ENCODE results near the gene PTPRD. TPM values are rescaled to one million over a fixed set of nuclear protein-coding genes. Genes with fewer than 3 reads are reported as not detected.

Gene PTPRD
- total and polyA plus RNA-seq, 9 of the 15 experiments (the other 6 are each of a cell fraction or from before 2014, with no cell fraction given) = 0.11 TPM; not detected in 8

- Histone ChIP-seq H3K9ac (ENCODE audit: insufficient read depth in 1 of 2, low read depth in 2 of 2, low read length in 2 of 2) (no peak overlapping the region), H3K27ac (ENCODE audit: extremely low read depth, low read depth, low read length) (no peak overlapping the region), H3K4me1 (replicated peaks in 1 of 2; ENCODE audit: control insufficient read depth in 2 of 2, insufficient read depth in 2 of 2, low read length in 2 of 2) (no peaks in the 10 kb centered on the region), H3K27me3 (ENCODE audit: control insufficient read depth in 2 of 2, insufficient read depth in 2 of 2, low read length in 2 of 2) (no peaks in the 10 kb centered on the region), H3K9me3 (replicated peaks; ENCODE audit: control insufficient read depth, insufficient read depth, low read depth, low read length) (no peaks in the 10 kb centered on the region), H3K9me1 (ENCODE audit: control insufficient read depth, insufficient read depth, low read length) (no peaks in the 10 kb centered on the region), H3K4me2 (ENCODE audit: insufficient read depth, low read length) (no peak overlapping the region), H3K79me2 (ENCODE audit: control insufficient read depth, insufficient read depth, low read length) (no peaks in the 10 kb centered on the region), H3K36me3 (ENCODE audit: control insufficient read depth, insufficient read depth, low read length) (no peaks in the 10 kb centered on the region), H3K4me3 (no peak overlapping the region), H4K20me1 (replicated peaks; ENCODE audit: control insufficient read depth, insufficient read depth, low read length) (no peaks in the 10 kb centered on the region), H2AFZ (ENCODE audit: low read depth, low read length) (no peak overlapping the region)
- in situ Hi-C loops (cut with MboI) (no loop called here), intact Hi-C loops (cut with micrococcal nuclease) (no loop called here)
- no TSS peak for BruUV-seq (replicated peaks)
- 0% methylated on average over 1 of the region's 3 CpGs for WGBS (ENCODE audit: insufficient coverage, low coverage, missing lambda C conversion rate)
- TF ChIP-seq ZBTB8A (IDR thresholded peaks at IDR 0.05; ENCODE audit: partially characterized antibody) (no peak), SETDB1 (IDR thresholded peaks at IDR 0.05; ENCODE audit: low read length) (no peak), ELF2 (CRISPR knock-in tag; IDR thresholded peaks at IDR 0.05) (no peak), NFE2 (IDR thresholded peaks at IDR 0.05; ENCODE audit: low read depth) (no peak), CREBBP (IDR thresholded peaks at IDR 0.05; ENCODE audit: low read depth, low read length) (no peak), ZNF175 (CRISPR knock-in tag; IDR thresholded peaks at IDR 0.05; ENCODE audit: low read depth) (no peak), MAX (CRISPR knock-in tag; IDR thresholded peaks at IDR 0.05) (no peak), ZFP36 (IDR thresholded peaks at IDR 0.05; ENCODE audit: low read depth, low read length, partially characterized antibody) (no peak), TOE1 (IDR thresholded peaks at IDR 0.05; ENCODE audit: borderline replicate concordance) (no peak), TOE1 (CRISPR knock-in tag; IDR thresholded peaks at IDR 0.05; ENCODE audit: borderline replicate concordance, low read depth) (no peak), CREM (IDR thresholded peaks at IDR 0.05; ENCODE audit: low read depth) (no peak), SIN3A (IDR thresholded peaks at IDR 0.05; ENCODE audit: borderline replicate concordance in 2 of 2, control insufficient read depth in 1 of 2, low read depth in 2 of 2, low read length in 2 of 2) (no peak), LEF1 (IDR thresholded peaks at IDR 0.05) (no peak), SIN3B (IDR thresholded peaks at IDR 0.05; ENCODE audit: low read depth) (no peak), SNRNP70 (optimal IDR thresholded peaks at IDR 0.05; ENCODE audit: low read depth, low read length) (no peak)
- DNase-seq (ENCODE audit: extremely low read depth in 1 of 4, low spot score in 3 of 4) = no peak
- FAIRE-seq = no peak
- POLR2A ChIA-PET = no interaction called here
- CTCF ChIA-PET (ENCODE audit: low intra/inter-chr PET ratio) = no interaction called here
- ATAC-seq = no peak
These were observed 1652.5 kb downstream of the PTPRD start for GRCh38 chr9:8960254-8960653.
